ENCODE results near the gene CGNL1.

The CGNL1 gene

GRCh38 chr15:57391537-57391936 lies 15.2 kb downstream of the CGNL1 start:
- H3K36me3 ChIP-seq (ENCODE audit: control insufficient read depth, insufficient read depth, low read length) = no peaks in the 10 kb centered on the region
- H3K9ac ChIP-seq = no peak overlapping the region
- no peaks in the 10 kb centered on the region for H3K27me3 ChIP-seq (ENCODE audit: control insufficient read depth, insufficient read depth, low read length)
- H3K9me3 ChIP-seq (ENCODE audit: control insufficient read depth, low read length) = no peaks in the 10 kb centered on the region
- H3K79me2 ChIP-seq = no peaks in the 10 kb centered on the region
- H3K4me2 ChIP-seq (ENCODE audit: low read length) = no peak overlapping the region
- no peaks in the 10 kb centered on the region for H3K4me1 ChIP-seq
- no peak overlapping the region for H2AFZ ChIP-seq
- H3K4me3 ChIP-seq (ENCODE audit: low read depth, low read length) = no peak overlapping the region
- no peak for TF ChIP-seq CTCF (IDR thresholded peaks at IDR 0.05)
- no peak overlapping the region for H3K27ac ChIP-seq

- no peak overlapping the region for H3K9ac ChIP-seq
- H2AFZ ChIP-seq = no peak overlapping the region
- no peak overlapping the region for H3K4me2 ChIP-seq (ENCODE audit: low read length)
- H3K9me3 ChIP-seq (ENCODE audit: control insufficient read depth, low read length) = no peaks in the 10 kb centered on the region
- no peaks in the 10 kb centered on the region for H3K79me2 ChIP-seq
- no peak for TF ChIP-seq CTCF (IDR thresholded peaks at IDR 0.05)
- no peaks in the 10 kb centered on the region for H3K36me3 ChIP-seq (ENCODE audit: control insufficient read depth, insufficient read depth, low read length)
- no peaks in the 10 kb centered on the region for H3K27me3 ChIP-seq (ENCODE audit: control insufficient read depth, insufficient read depth, low read length)
- H3K4me3 ChIP-seq (ENCODE audit: low read depth, low read length) = no peak overlapping the region
- H3K27ac ChIP-seq = no peak overlapping the region
- no peaks in the 10 kb centered on the region for H3K4me1 ChIP-seq
These were observed 16.8 kb downstream of the CGNL1 start for GRCh38 chr15:57393061-57393460.

- TF ChIP-seq CTCF (IDR thresholded peaks at IDR 0.05) = no peak
- H3K4me2 ChIP-seq (ENCODE audit: low read length) = no peak overlapping the region
- H2AFZ ChIP-seq = no peak overlapping the region
- no peaks in the 10 kb centered on the region for H3K36me3 ChIP-seq (ENCODE audit: control insufficient read depth, insufficient read depth, low read length)
- no peaks in the 10 kb centered on the region for H3K27me3 ChIP-seq (ENCODE audit: control insufficient read depth, insufficient read depth, low read length)
- no peak overlapping the region for H3K9ac ChIP-seq
- no peaks in the 10 kb centered on the region for H3K79me2 ChIP-seq
- H3K4me1 ChIP-seq = no peaks in the 10 kb centered on the region
- no peak overlapping the region for H3K4me3 ChIP-seq (ENCODE audit: low read depth, low read length)
- no peaks in the 10 kb centered on the region for H3K9me3 ChIP-seq (ENCODE audit: control insufficient read depth, low read length)
- no peak overlapping the region for H3K27ac ChIP-seq
These were observed 19.0 kb downstream of the CGNL1 start for GRCh38 chr15:57395292-57395691.

GRCh38 chr15:57398336-57398735 lies 22.0 kb downstream of the CGNL1 start:
- Histone ChIP-seq H3K9me3 (ENCODE audit: control insufficient read depth, low read length) (no peaks in the 10 kb centered on the region), H3K4me2 (ENCODE audit: low read length) (no peak overlapping the region), H3K27me3 (ENCODE audit: control insufficient read depth, insufficient read depth, low read length) (no peaks in the 10 kb centered on the region), H3K79me2 (no peaks in the 10 kb centered on the region), H3K9ac (no peak overlapping the region), H3K4me1 (no peaks in the 10 kb centered on the region), H3K36me3 (ENCODE audit: control insufficient read depth, insufficient read depth, low read length) (no peaks in the 10 kb centered on the region), H3K27ac (no peak overlapping the region), H2AFZ (no peak overlapping the region), H3K4me3 (ENCODE audit: low read depth, low read length) (no peak overlapping the region)
- no peak for TF ChIP-seq CTCF (IDR thresholded peaks at IDR 0.05)

GRCh38 chr15:57401546-57401945 lies 25.2 kb downstream of the CGNL1 start:
- Histone ChIP-seq H3K27me3 (ENCODE audit: control insufficient read depth, insufficient read depth, low read length) (no peaks in the 10 kb centered on the region), H3K79me2 (no peaks in the 10 kb centered on the region), H3K9ac (no peak overlapping the region), H3K4me2 (ENCODE audit: low read length) (no peak overlapping the region), H3K4me1 (no peaks in the 10 kb centered on the region), H3K36me3 (ENCODE audit: control insufficient read depth, insufficient read depth, low read length) (no peaks in the 10 kb centered on the region), H3K4me3 (ENCODE audit: low read depth, low read length) (no peak overlapping the region), H2AFZ (no peak overlapping the region), H3K9me3 (ENCODE audit: control insufficient read depth, low read length) (no peaks in the 10 kb centered on the region), H3K27ac (no peak overlapping the region)
- no peak for TF ChIP-seq CTCF (IDR thresholded peaks at IDR 0.05)

All from parathyroid adenoma (tissue), 2 donors.